HUDEP-2 (cell line): Measurements from ENCODE around the gene TOM1L2.

ENCODE experiments used
- DNase-seq, 76 experiments: peaks; one replicate each; lab custom pipeline; 2025; ENCODE audit not compliant: unreplicated experiment in 76 of 76; lab: John Stamatoyannopoulos, UW

Gene TOM1L2

GRCh38 chr17:17824119-17824782, 147.9 kb downstream of the TOM1L2 start:
- DNase-seq: peak in 47 of 76 experiments; percentile 22 to 91 (median 72)

DNA sequence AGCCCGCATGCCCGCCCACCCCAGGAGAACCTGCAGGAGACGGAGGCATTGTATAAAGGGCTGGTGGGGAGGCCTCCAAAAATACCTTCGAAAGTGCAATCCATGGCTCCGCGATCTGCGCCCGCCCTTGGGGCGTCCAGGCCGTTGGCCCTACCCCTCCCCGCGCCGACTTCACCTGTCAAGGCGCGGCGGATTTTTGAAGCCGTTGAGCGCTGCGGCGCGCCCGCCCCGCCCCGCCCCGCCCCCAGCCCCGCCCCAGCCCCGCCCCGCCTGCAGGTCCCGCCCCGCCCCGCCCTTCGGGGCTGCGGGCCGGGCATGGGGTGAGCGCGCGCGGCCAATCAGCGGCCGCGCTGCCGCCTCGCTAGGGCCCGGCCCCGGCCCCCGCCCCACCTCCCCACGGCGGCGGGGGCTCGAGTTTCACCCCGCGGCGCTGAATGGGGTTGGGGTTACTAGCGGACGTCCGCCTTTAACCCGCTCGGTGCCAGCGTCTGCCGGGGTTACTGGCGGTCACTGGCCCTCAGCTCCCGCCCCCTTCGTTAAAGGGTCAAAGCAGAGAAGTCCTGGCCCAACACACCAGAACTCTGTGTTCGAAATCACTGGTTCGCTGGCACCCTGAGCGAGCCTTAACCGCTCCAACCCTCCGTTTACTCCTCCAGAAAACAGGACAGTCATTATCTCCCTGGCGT, 148.6 kb downstream of the TOM1L2 start:
- DNase-seq: peak in 74 of 76 experiments; percentile 45 to 95 (median 84)

GRCh38 chr17:17822616-17823015, 149.6 kb downstream of the TOM1L2 start:
- no peak for DNase-seq

DNA sequence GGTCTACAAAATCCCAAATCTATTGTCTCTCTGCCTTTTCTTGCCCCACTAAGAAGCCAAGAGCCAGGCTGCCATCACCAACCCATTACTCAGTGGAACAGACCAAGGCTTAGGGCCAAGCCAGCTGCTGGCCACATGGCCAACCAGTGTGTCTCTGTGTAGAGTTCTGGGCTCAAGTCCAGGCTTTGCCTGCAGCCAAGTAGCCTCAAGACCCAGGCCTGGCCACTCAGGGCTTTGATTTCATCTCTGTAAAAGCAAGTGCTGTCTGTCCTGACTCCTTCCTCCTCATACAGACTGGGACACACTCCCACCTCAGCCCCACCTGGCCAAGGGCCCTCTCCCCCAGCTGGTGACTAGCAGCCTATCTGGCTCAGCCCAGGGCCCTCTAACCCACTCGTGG, 150.0 kb downstream of the TOM1L2 start:
- DNase-seq: peak in 33 of 76 experiments; percentile 19 to 73 (median 40)

- no peak for DNase-seq
Observed at GRCh38 chr17:17820463-17821158, 151.6 kb downstream of the TOM1L2 start.

DNA sequence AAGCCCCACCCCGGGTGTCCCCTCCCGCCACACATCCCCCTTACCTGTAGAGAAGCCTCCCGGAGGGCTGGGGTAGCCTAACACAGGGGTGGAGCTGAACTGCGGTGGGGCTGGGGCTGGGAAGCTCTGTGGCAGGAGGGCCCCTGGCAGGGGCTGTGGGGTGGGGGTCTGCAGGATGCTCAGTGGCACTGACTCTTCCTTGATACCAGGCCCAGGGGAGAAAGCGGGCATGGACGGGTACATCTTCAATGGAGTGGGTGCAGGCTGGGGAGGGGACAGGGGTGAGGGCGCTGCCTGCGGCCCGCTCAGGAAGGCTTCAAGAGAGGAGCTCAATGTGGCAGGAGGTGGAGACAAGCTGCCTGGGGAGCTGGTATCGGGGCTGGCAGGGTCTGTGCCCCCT, 152.2 kb downstream of the TOM1L2 start:
- no peak for DNase-seq

- DNase-seq: peak in 71 of 76 experiments; percentile 18 to 87 (median 72)
Observed at GRCh38 chr17:17819561-17819995, 152.6 kb downstream of the TOM1L2 start.

GRCh38 chr17:17819111-17819510, 153.1 kb downstream of the TOM1L2 start:
- DNase-seq: no peak

DNA sequence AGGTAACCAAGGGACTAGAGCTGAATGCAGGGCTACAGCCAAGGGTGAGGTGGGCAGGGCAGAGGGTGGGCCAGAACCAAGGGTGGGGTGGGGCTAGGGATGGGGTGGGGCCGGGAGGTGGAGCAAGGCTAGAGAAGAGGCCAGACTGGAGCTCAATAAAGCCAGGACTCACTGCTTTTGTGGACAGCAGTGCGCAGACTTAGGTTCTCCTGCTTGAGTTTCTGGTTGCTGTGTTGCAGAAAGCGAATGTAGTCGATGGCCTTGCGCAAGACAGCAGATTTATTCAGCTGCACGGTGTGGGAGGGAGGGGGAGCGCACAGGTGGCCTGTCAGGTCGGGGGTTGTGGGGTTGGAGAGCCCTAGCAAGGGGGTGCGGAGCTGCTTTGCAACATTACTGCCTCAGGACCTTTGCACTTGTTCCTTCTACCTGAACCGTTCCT, 154.1 kb downstream of the TOM1L2 start:
- peak in 53 of 76 experiments; percentile 15 to 74 (median 55) for DNase-seq

- DNase-seq: no peak
Observed at GRCh38 chr17:17817552-17817947, 154.7 kb downstream of the TOM1L2 start.

DNA sequence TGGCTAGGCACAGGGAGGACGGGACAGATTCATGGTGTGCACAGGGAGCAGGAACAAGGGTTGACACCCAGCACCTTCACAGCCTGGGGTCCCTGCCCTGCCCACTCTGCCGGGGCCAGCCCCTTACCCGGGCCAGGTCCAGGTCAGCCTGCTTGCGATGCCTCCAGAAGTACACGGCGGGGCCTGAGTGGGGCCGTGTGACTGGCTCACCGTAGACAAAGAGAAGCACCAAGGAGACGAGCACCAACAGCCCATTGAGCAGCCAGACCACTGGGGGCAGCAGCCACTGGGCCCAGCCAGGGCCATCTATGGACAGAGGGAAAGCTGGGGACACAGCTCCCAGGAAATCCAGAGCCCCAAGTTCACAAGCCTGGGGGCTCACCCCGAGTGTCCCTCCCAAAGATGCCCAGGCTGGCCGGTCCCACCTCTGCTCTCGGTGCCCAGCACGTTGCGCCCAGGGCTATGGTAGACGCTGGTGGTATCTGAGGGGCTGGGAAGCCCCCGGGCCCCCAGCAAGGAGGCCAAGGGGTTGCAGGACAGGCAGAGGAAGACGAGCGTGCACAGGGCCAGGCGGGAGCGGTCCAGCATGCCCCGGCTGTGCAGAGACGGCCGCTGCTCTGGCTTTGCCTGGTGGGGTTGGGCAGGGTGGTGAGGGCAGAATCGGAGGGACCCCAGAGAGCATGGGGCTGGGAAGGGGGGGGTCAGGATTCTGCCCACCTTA, 155.2 kb downstream of the TOM1L2 start:
- no peak for DNase-seq

GRCh38 chr17:17816240-17816814, 155.9 kb downstream of the TOM1L2 start:
- no peak for DNase-seq

DNA sequence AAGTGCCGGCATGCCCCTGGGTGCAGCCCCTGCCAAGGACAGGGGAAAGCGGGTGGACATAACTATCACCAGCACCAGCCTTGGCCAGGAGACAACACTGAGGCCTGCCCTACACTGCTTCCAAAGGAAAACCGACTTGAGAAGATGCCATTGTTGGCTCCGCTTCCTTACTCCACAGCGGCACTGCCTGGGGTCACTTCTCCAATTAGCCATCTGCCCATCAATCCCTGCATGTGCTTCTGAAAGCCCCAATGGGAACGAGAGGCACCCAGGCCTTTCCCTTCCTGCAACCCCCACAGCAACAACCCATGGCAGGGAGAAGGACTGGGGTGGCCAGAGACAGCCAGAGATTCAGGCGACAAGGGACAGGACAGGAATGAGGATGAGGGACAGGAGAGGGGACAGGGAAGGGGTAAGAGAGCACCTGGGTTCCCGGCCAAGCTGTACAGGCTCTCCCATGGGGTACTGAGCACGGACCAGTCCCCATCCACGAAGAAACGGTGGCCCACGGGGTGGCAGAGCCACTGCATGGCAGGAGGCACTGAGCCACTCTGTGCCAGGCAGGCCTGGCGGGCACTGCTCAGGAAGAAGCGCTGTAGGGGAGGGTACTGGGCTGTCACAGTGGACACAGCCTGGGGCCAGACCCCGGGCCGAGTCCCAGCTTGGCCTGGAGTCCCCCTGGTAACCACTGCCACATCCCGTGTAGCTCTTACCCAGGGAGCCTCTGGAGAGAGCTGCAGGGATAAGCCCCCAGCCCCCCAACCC, 156.6 kb downstream of the TOM1L2 start:
- DNase-seq: no peak

DNA sequence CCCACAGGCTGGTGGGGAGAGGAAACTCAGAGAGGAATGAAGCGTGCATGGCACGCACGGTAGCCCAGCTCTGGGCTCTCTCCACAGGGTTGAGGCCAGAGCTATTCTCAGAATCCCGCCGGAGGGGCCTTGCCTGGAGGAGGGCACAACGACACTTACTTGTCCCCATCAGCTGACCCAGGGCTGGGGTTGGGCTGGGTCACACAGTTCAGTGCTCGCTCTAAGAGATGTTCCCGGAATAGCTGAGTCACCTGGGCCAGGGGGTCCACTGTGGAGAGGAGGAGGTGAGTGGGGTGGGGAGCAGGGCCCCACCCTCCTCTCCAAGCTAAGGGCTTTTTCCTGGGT, 157.2 kb downstream of the TOM1L2 start:
- peak in 2 of 76 experiments; percentile 19 to 35 for DNase-seq

GRCh38 chr17:17814162-17815061, 157.8 kb downstream of the TOM1L2 start:
- no peak for DNase-seq

GRCh38 chr17:17813725-17814095, 158.5 kb downstream of the TOM1L2 start:
- no peak for DNase-seq

- DNase-seq: no peak
Observed at GRCh38 chr17:17813055-17813724, 159.0 kb downstream of the TOM1L2 start.
